Heart left ventricle (tissue), 16 donors: Measurements from ENCODE around the gene PTPRD. TPM values are rescaled to one million over a fixed set of nuclear protein-coding genes. Genes with fewer than 3 reads are reported as not detected.

Source experiments
- ATAC-seq, 4 donors: fragments of 200-7000 bp; cut with Tn5 transposase; one replicate each; pipeline ENCODE4 v1.9.1; 2020 to 2022; ENCODE audit warnings: moderate library complexity in 4 of 4, mild to moderate bottlenecking in 3 of 4, moderate number of reproducible peaks in 1 of 4
- DNase-seq, 5 donors: peaks; one replicate each; pipeline ENCODE4 v3.0.0-alpha.2; 2020
- H3K27ac ChIP-seq, 12 donors: fragments of 200-600 bp; sonication (generic) in 4 of 12; one replicate each; pipeline versions ENCODE4 v1.5.0 to v1.8.0; 2016 to 2022; ENCODE audit warnings: mild to moderate bottlenecking in 2 of 12
- H3K27me3 ChIP-seq, 9 donors: fragments of 200-600 bp; sonication (generic) in 2 of 9; one replicate each; pipeline versions ENCODE4 v1.5.1 to v1.8.0; 2016 to 2022; ENCODE audit warnings: mild to moderate bottlenecking in 3 of 9
- H3K36me3 ChIP-seq, 9 donors: fragments of 200-600 bp; sonication (generic) in 2 of 9; one replicate each; pipeline versions ENCODE4 v1.5.0 to v1.8.0; 2018 to 2022; ENCODE audit warnings: mild to moderate bottlenecking in 2 of 9
- H3K4me1 ChIP-seq, 12 donors: fragments of 200-600 bp; sonication (generic) in 4 of 12; one replicate each; pipeline versions ENCODE4 v1.5.0 to v1.8.0; 2016 to 2022; ENCODE audit warnings: mild to moderate bottlenecking in 3 of 12
- H3K4me3 ChIP-seq, 12 donors: fragments of 200-600 bp; sonication (generic) in 4 of 12; one replicate each; pipeline versions ENCODE4 v1.5.0 to v1.8.0; 2017 to 2022; ENCODE audit warnings: mild to moderate bottlenecking in 9 of 12, moderate library complexity in 4 of 12
- H3K9me3 ChIP-seq, 12 donors: fragments of 200-600 bp; sonication (generic) in 4 of 12; one replicate each; pipeline versions ENCODE4 v1.5.0 to v1.8.0; 2016 to 2022; ENCODE audit warnings: mild to moderate bottlenecking in 1 of 12
- POLR2A ChIP-seq, 2 donors: fragments of 450-650 bp; IDR thresholded peaks; one replicate each; pipeline ENCODE4 v1.6.1; 2017; ENCODE audit warnings: antibody characterized with exemption in 2 of 2, mild to moderate bottlenecking in 2 of 2, moderate library complexity in 2 of 2
- WGBS, 4 donors: extraction: QIAGEN DNeasy Blood & Tissue Kit in 2 of 4; methylation state at CpG; one replicate each; pipeline versions ENCODE4 v1.1.5 to v1.1.7; 2013 to 2018; 5-methylcytosine and 5-hydroxymethylcytosine counted together
- intact Hi-C, 10 donors: fragments of 100-400 bp; cut with DNase I; formaldehyde crosslinking; loops; one replicate each; pipeline versions ENCODE4 v1.11.1 to v1.14.2; 2022
- polyA plus RNA-seq, 2 donors: library from polyadenylated mRNA; stranded (reverse); fragments of 200-250 nt; gene quantifications; one replicate each; pipeline ENCODE4 v1.2.3, GENCODE V29; 2013
- total RNA-seq, 9 donors: library from RNA; depleted of rRNA in 2 of 9; stranded (reverse); fragments of >200 nt in 2 of 9; fragmentation: NEBNext Ultra II Directional in 3 of 9; extraction: Animal tissue kit (Norgen Biotek cat#: 25700) in 3 of 9; gene quantifications; one replicate each; pipeline versions ENCODE4 v1.1.0 to v1.2.4, GENCODE V29; 2016 to 2023
- TF ChIP-seq, protein P1 (sequence below), 12 donors: fragments of 200-600 bp; sonication (generic) in 4 of 12; IDR thresholded peaks; one replicate each; pipeline versions ENCODE4 v1.5.0 to v1.8.0; 2018 to 2022; ENCODE audit warnings: antibody characterized with exemption in 12 of 12, mild to moderate bottlenecking in 5 of 12
- donor health status: ischemic (EF 13 %, LVEDD 7.1; RV severe dilation, severe dysfunction).
- donor health status: healthy with polysubstance abuse.
- donor health status: DM: no; HTN: yes; CAD: no.
- donor health status: DM: no; HTN: no; CAD: no.
- donor health status: ischemic (EF 25% LVEDD 6.9; RV normal size, moderate dysfunction).
- donor health status: ischemic (EF 25% LVEDD 5.7; RV mildly dilated, moderate dysfunction).
- donor health status: healthy.
- donor health status: DM: yes; HTN: yes; CAD: no.
- donor health status: ischemic (EF 35%, LVEDD 5.7; RV mildly dilated, moderate dysfunction).
- donor health status: nonischemic (EF 11% LVEDD 7.7; RV severe dilation, severe dysfunction).
- donor health status: DM: yes; HTN: yes; CAD: no.
- donor health status: PGD.
- donor health status: ischemic (EF 29% LVEDD 5.4; RV normal size, mild dysfunction).
- donor health status: nonischemic (EF 23%, LVEDD 6.1; RV moderate dilation, normal function).

The PTPRD gene
- total and polyA plus RNA-seq, 11 donors = 1.4 to 25.3 (median 15.1) TPM

- no peak for TF ChIP-seq POLR2A (IDR thresholded peaks at IDR 0.05)
- TF ChIP-seq, protein P1, sequence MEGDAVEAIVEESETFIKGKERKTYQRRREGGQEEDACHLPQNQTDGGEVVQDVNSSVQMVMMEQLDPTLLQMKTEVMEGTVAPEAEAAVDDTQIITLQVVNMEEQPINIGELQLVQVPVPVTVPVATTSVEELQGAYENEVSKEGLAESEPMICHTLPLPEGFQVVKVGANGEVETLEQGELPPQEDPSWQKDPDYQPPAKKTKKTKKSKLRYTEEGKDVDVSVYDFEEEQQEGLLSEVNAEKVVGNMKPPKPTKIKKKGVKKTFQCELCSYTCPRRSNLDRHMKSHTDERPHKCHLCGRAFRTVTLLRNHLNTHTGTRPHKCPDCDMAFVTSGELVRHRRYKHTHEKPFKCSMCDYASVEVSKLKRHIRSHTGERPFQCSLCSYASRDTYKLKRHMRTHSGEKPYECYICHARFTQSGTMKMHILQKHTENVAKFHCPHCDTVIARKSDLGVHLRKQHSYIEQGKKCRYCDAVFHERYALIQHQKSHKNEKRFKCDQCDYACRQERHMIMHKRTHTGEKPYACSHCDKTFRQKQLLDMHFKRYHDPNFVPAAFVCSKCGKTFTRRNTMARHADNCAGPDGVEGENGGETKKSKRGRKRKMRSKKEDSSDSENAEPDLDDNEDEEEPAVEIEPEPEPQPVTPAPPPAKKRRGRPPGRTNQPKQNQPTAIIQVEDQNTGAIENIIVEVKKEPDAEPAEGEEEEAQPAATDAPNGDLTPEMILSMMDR (IDR thresholded peaks at IDR 0.05) = no peak
- intact Hi-C loops = loop anchor here in 1 of 10 donors (10.0 kb wide), 1 partner anchor 60 kb away; no protein-coding TSS in a partner anchor
- ATAC-seq (no peak), DNase-seq (no peak)
- H3K4me1 ChIP-seq = no peaks in the 10 kb centered on the region
- H3K27me3 ChIP-seq = no peaks in the 10 kb centered on the region
- no peaks in the 10 kb centered on the region for H3K36me3 ChIP-seq
- 87 to 93% (median 91%) methylated on average over 5 of the region's 5 CpGs for WGBS, 4 donors
- H3K4me3 ChIP-seq = no peak overlapping the region
- H3K27ac ChIP-seq = no peak overlapping the region
- H3K9me3 ChIP-seq = no peaks in the 10 kb centered on the region
Measured at GRCh38 chr9:9625248-9625647, 987.6 kb downstream of the PTPRD start.

- TF ChIP-seq, protein P1 (IDR thresholded peaks at IDR 0.05) = no peak
- no peak for TF ChIP-seq POLR2A (IDR thresholded peaks at IDR 0.05)
- intact Hi-C loops = loop anchor here in 1 of 10 donors (10.0 kb wide), 1 partner anchor 61 kb away; no protein-coding TSS in a partner anchor
- Histone ChIP-seq H3K4me1 (no peaks in the 10 kb centered on the region), H3K9me3 (no peaks in the 10 kb centered on the region), H3K36me3 (no peaks in the 10 kb centered on the region), H3K27me3 (no peaks in the 10 kb centered on the region), H3K4me3 (no peak overlapping the region), H3K27ac (no peak overlapping the region)
- ATAC-seq (no peak), DNase-seq (no peak)
- 67 to 80% (median 74%) methylated on average over 2 of the region's 2 CpGs for WGBS, 4 donors
Measured at GRCh38 chr9:9623506-9623905, 989.3 kb downstream of the PTPRD start.

GRCh38 chr9:9621355-9621940 is 991.4 kb downstream of the PTPRD start:
- Histone ChIP-seq H3K9me3 (no peaks in the 10 kb centered on the region), H3K27me3 (no peaks in the 10 kb centered on the region), H3K4me1 (no peaks in the 10 kb centered on the region), H3K4me3 (no peak overlapping the region), H3K27ac (no peak overlapping the region), H3K36me3 (no peaks in the 10 kb centered on the region)
- TF ChIP-seq, protein P1 (IDR thresholded peaks at IDR 0.05) = no peak
- no peak for TF ChIP-seq POLR2A (IDR thresholded peaks at IDR 0.05)
- no peak for ATAC-seq
- DNase-seq = no peak
- WGBS, 4 donors = 80 to 89% (median 85%) methylated on average over 5 of the region's 5 CpGs
- intact Hi-C loops = loop anchor here in 1 of 10 donors (10.0 kb wide), 1 partner anchor 63 kb away; no protein-coding TSS in a partner anchor

- H3K4me3 ChIP-seq = no peak overlapping the region
- DNase-seq = no peak
- 55 to 73% (median 67%) methylated on average over 2 of the region's 2 CpGs for WGBS, 4 donors
- H3K27ac ChIP-seq = no peak overlapping the region
- no peak for TF ChIP-seq POLR2A (IDR thresholded peaks at IDR 0.05)
- TF ChIP-seq, protein P1 (IDR thresholded peaks at IDR 0.05) = no peak
- ATAC-seq = no peak
- H3K9me3 ChIP-seq = no peaks in the 10 kb centered on the region
- H3K36me3 ChIP-seq = no peaks in the 10 kb centered on the region
- H3K4me1 ChIP-seq = no peaks in the 10 kb centered on the region
- H3K27me3 ChIP-seq = no peaks in the 10 kb centered on the region
- intact Hi-C loops = loop anchor here in 1 of 10 donors (10.0 kb wide), 1 partner anchor 64 kb away; no protein-coding TSS in a partner anchor
Measured at GRCh38 chr9:9620736-9621135, 992.1 kb downstream of the PTPRD start.
